Aorta (tissue), 5 donors: ENCODE measurements around the gene APBA1. TPM values are rescaled to one million over a fixed set of nuclear protein-coding genes. Genes with fewer than 3 reads are reported as not detected.

Experiments
- ATAC-seq: fragments of 200-7000 bp; cut with Tn5 transposase; one replicate; pipeline ENCODE4 v1.9.1; 2022; ENCODE audit warnings: moderate library complexity; ENCODE audit not compliant: low FRiP score
- DNase-seq, 2 donors: peaks; one replicate each; pipeline ENCODE4 v3.0.0-alpha.2; 2020
- H3K27ac ChIP-seq, 2 donors: one replicate each; pipeline ENCODE4 v1.5.1; 2013; ENCODE audit warnings: low read length in 2 of 2, mild to moderate bottlenecking in 2 of 2, moderate library complexity in 2 of 2, control low read depth in 1 of 2, inconsistent platforms in 1 of 2, low read depth in 1 of 2
- H3K27me3 ChIP-seq, 2 donors: one replicate each; pipeline ENCODE4 v1.6.1; 2013; ENCODE audit warnings: control low read depth in 1 of 2, low read length in 1 of 2, mild to moderate bottlenecking in 1 of 2, moderate library complexity in 1 of 2; ENCODE audit not compliant: insufficient read depth in 2 of 2, control insufficient read depth in 1 of 2
- H3K36me3 ChIP-seq, 2 donors: one replicate each; pipeline ENCODE4 v1.6.1; 2013; ENCODE audit warnings: control low read depth in 1 of 2, low read length in 1 of 2, mild to moderate bottlenecking in 1 of 2; ENCODE audit not compliant: insufficient read depth in 2 of 2, control insufficient read depth in 1 of 2
- H3K4me1 ChIP-seq, 2 donors: one replicate each; pipeline ENCODE4 v1.6.1; 2013; ENCODE audit warnings: low read length in 2 of 2, control low read depth in 1 of 2, mild to moderate bottlenecking in 1 of 2, moderate library complexity in 1 of 2; ENCODE audit not compliant: insufficient read depth in 2 of 2, control insufficient read depth in 1 of 2
- H3K4me3 ChIP-seq, 2 donors: one replicate each; pipeline ENCODE4 v1.5.1; 2013; ENCODE audit warnings: low read length in 2 of 2, control low read depth in 1 of 2, mild to moderate bottlenecking in 1 of 2
- H3K9me3 ChIP-seq: one replicate; pipeline ENCODE4 v1.6.1; 2013; ENCODE audit warnings: mild to moderate bottlenecking, low read length; ENCODE audit not compliant: control insufficient read depth
- WGBS, 2 donors: extraction: QIAGEN DNeasy Blood & Tissue Kit; methylation state at CpG; one replicate each; pipeline ENCODE4 v1.1.7; 2013; 5-methylcytosine and 5-hydroxymethylcytosine counted together
- intact Hi-C, 2 donors: fragments of 100-400 bp; cut with DNase I; formaldehyde crosslinking; loops; one replicate each; pipeline versions ENCODE4 v1.14.2 to v1.15.0; 2022
- polyA plus RNA-seq, 2 donors: library from polyadenylated mRNA; stranded (reverse); fragments of 200-250 nt; gene quantifications; one replicate each; pipeline ENCODE4 v1.2.3, GENCODE V29; 2013
- total RNA-seq, 2 donors: library from RNA; stranded (reverse); fragmentation: NEBNext Ultra II Directional; extraction: Animal tissue kit (Norgen Biotek cat#: 25700); gene quantifications; one replicate each; pipeline ENCODE4 v1.2.1, GENCODE V29; 2021
- donor health status: healthy with polysubstance abuse.
- donor health status: Bipolar disorder and iron deficiency.
- donor health status: DM: no; HTN: no; CAD: no.
- donor health status: DM: no; HTN: no; CAD: no.
- donor health status: DM: yes; HTN: yes; CAD: no.

APBA1 gene
- total and polyA plus RNA-seq, 4 donors, result 1.9 to 12.6 (median 7.9) TPM

DNA sequence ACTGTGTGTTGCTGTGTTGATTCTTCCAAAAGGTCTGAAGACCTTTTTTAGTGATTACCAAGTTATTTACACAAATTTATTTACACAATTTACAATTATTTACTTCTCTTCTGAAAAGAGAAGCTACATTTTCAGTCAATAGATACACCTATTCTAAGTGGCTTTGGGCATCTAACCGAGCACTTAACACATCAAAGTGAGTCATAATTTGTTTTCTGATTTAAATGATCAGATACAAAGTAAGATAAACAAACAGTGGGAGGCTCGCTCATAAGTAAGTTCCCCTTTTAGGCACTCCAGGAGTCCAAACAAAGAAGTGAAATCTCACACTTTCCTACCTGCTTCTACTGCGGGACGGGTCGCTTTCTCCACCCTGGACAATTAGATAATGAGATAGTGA lies 90.2 kb downstream of the APBA1 start:
- H3K4me1 ChIP-seq, result no peaks in the 10 kb centered on the region
- intact Hi-C loops, result no loop called here
- WGBS, 2 donors, result 91 to 95% methylated on average over 5 of the region's 5 CpGs
- ATAC-seq (no peak), DNase-seq (no peak)
- H3K27ac ChIP-seq, result no peak overlapping the region
- H3K36me3 ChIP-seq, result no peaks in the 10 kb centered on the region
- H3K4me3 ChIP-seq, result no peak overlapping the region
- no peaks in the 10 kb centered on the region for H3K27me3 ChIP-seq
- H3K9me3 ChIP-seq, result no peaks in the 10 kb centered on the region

DNA sequence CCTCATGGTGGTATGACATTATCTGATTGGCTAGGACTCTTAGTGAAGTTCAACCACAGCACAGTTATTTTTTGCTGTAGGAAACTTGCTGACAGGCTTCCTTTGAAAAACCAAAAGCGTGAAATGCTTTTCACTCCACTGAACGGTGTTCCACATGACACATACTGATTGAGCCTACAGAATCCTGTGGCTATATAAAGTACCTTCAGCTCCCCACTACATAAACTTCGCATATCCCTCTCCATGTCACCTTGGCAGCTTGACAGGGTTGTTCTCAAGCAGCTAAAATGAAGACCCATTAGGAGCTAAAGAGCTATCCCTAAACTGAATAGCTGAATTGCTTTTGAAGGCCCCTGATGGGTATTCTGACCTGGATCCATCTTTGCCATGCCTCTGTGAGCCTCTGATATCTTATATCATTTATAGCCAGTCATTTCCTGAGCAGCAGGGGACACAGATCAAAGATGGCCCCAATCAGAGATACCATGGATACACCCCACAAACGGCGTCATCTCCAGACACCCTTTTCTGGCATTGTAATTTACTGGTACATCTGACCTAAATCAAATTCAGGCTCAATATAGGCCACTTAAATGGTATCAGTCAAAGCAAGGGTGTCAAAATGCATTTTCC lies 91.5 kb downstream of the APBA1 start:
- intact Hi-C loops, result no loop called here
- Histone ChIP-seq H3K36me3 (no peaks in the 10 kb centered on the region), H3K4me3 (no peak overlapping the region), H3K4me1 (no peaks in the 10 kb centered on the region), H3K9me3 (no peaks in the 10 kb centered on the region), H3K27ac (no peak overlapping the region), H3K27me3 (no peaks in the 10 kb centered on the region)
- WGBS, 2 donors, result 47 to 55% methylated on average over 5 of the region's 5 CpGs
- DNase-seq (no peak), ATAC-seq (no peak)

DNA sequence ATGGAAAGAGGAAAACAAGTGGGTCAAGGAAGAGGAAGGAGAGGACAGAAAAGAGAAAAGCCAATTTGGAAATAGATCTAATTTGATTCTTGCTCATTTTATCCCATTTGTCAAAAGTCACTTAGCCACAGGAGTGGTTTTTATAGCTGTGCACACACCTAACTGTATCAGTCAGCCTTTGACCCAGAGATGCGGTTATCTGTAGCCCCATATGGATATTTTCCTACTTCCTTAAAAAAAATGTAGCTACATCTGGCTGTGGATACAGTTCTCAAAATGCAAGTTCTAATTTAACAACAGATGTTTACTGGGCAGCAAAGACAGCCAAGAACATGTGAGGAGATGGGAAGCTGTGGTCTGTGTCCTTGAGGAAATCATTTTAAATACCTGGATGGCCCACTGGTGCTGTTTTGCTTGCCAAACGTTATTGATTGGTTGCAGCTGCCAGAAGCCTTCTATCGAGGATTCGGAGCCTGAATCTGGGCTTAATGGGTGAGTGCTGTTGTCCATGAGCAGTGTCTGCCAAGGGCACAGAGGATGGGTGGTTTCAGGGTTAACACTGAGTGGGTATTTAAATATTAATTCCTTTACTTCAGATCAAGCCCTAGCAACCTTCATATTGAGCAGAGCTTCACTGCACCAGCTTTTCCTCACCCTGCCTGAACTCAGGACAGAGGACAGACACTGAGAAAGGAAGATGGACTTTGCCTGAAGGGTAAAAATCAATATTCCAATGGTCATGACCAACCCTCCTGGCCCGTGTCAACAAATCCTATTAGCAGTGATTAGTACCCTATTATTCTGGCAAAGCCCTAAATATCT lies 92.2 kb downstream of the APBA1 start:
- no peaks in the 10 kb centered on the region for H3K9me3 ChIP-seq
- H3K4me3 ChIP-seq, result no peak overlapping the region
- DNase-seq, result no peak
- no peaks in the 10 kb centered on the region for H3K4me1 ChIP-seq
- intact Hi-C loops, result no loop called here
- no peaks in the 10 kb centered on the region for H3K27me3 ChIP-seq
- WGBS, 2 donors, result 73 to 75% methylated on average over 5 of the region's 5 CpGs
- ATAC-seq, result no peak
- no peak overlapping the region for H3K27ac ChIP-seq
- H3K36me3 ChIP-seq, result no peaks in the 10 kb centered on the region

DNA sequence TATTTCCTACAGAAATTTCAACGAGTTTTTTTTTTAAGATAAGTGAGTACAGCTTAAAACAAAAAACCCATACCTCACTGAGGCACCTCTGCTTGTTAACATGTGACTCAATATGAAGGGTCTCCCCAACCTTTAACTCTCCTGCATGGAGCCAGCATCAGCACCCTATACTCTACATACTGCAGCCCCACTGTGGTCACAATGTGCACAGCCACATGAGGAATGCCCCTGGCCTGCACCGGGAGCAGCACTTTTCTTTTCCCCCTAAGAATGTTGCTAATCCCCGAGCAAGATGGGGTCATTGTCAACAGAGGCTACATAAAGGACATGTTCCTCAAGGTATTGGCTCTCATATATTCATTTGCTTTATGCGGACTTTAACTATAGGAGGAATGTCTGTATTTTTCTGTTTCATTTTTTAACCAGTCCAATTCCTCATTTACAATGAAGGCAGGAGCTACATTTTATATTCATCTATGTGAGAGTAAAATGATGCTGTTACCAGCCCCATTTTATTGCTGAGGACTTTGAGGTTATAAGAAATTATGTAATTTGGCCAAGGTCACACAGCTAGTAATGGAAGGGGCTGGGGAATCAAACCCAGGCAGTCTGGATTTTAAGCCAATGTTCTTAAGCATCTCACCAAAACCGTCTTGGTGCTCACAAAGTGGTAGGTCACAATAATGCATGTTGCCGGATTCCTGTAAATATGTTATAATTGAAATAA lies 93.0 kb downstream of the APBA1 start:
- 82% methylated on average over 6 of the region's 6 CpGs for WGBS, 2 donors

DNA sequence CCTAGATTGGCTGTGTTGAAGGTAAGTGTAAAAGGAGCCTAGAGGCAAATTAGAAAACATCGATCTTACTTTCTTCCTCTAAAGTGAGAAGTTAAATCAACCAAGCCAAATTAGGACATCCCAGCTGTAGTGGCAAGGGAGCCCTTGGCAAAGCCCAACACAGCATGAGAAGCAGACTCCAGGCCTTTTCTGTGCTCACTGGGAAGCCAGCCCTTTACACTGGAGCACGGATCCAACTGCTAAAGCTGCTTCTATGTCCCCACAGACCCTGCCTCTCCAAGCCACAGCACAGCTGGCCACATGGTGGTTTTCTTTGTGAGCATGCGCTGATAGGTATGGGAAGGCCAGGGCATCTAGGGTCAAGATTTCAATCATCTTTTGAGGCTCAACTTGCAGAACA lies 94.1 kb downstream of the APBA1 start:
- no peak overlapping the region for H3K27ac ChIP-seq
- H3K27me3 ChIP-seq, result no peaks in the 10 kb centered on the region
- intact Hi-C loops, result no loop called here
- no peaks in the 10 kb centered on the region for H3K36me3 ChIP-seq
- H3K4me1 ChIP-seq, result no peaks in the 10 kb centered on the region
- H3K4me3 ChIP-seq, result no peak overlapping the region
- WGBS, 2 donors, result 27 to 33% methylated on average over 3 of the region's 3 CpGs
- H3K9me3 ChIP-seq, result no peaks in the 10 kb centered on the region
- ATAC-seq (no peak), DNase-seq (peak in 1 of 2 donors; percentile 51)

More for the DNA sequence above, 93.0 kb downstream of the APBA1 start:
- no peak overlapping the region for H3K27ac ChIP-seq
- intact Hi-C loops, result no loop called here
- H3K9me3 ChIP-seq, result no peaks in the 10 kb centered on the region
- no peaks in the 10 kb centered on the region for H3K27me3 ChIP-seq
- no peak for DNase-seq
- H3K36me3 ChIP-seq, result no peaks in the 10 kb centered on the region
- H3K4me1 ChIP-seq, result no peaks in the 10 kb centered on the region
- no peak overlapping the region for H3K4me3 ChIP-seq
- ATAC-seq, result no peak

DNA sequence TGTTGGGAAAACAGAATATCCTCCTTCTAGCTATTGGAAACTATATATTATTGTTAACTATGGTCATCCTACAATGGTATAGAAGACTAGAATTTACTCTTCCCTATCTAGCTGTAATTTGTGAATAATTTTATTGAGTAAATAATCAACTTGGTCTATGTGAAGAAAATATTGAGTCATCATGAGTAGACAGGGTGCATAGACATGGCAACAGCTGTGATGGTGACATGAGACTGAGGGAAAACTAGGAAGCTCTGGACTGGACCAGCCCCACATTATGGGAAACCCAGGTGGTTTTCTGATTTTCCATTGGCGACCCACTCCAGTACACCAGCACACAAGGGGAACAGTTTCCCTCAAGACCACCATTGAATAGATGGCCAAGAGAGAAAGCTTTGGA lies 95.0 kb downstream of the APBA1 start:
- no peak for DNase-seq
- no peak for ATAC-seq
- no peak overlapping the region for H3K4me3 ChIP-seq
- WGBS, 2 donors, result 98 to 100% methylated on average over 1 of the region's 1 CpG
- intact Hi-C loops, result no loop called here
- no peaks in the 10 kb centered on the region for H3K4me1 ChIP-seq
- no peaks in the 10 kb centered on the region for H3K27me3 ChIP-seq
- no peak overlapping the region for H3K27ac ChIP-seq
- H3K9me3 ChIP-seq, result no peaks in the 10 kb centered on the region
- H3K36me3 ChIP-seq, result no peaks in the 10 kb centered on the region

- no peaks in the 10 kb centered on the region for H3K36me3 ChIP-seq
- 80 to 87% methylated on average over 4 of the region's 4 CpGs for WGBS, 2 donors
- no peak for DNase-seq
These were observed 98.1 kb downstream of the APBA1 start for GRCh38 chr9:69574057-69574456.

GRCh38 chr9:69573651-69574050 lies 98.5 kb downstream of the APBA1 start:
- H3K4me3 ChIP-seq, result no peak overlapping the region
- H3K4me1 ChIP-seq, result no peaks in the 10 kb centered on the region
- 90 to 91% methylated on average over 4 of the region's 4 CpGs for WGBS, 2 donors
- no peak for DNase-seq
- H3K27me3 ChIP-seq, result no peaks in the 10 kb centered on the region
- intact Hi-C loops, result no loop called here
- ATAC-seq, result no peak
- no peaks in the 10 kb centered on the region for H3K9me3 ChIP-seq
- no peaks in the 10 kb centered on the region for H3K36me3 ChIP-seq
- H3K27ac ChIP-seq, result no peak overlapping the region

More at GRCh38 chr9:69574057-69574456, 98.1 kb downstream of the APBA1 start:
- intact Hi-C loops, result no loop called here
- Histone ChIP-seq H3K27me3 (no peaks in the 10 kb centered on the region), H3K9me3 (no peaks in the 10 kb centered on the region), H3K4me3 (no peak overlapping the region), H3K27ac (no peak overlapping the region), H3K4me1 (no peaks in the 10 kb centered on the region)
- no peak for ATAC-seq
